ENCODE measurements around the gene PCDHA9. TPM values are rescaled to one million over a fixed set of nuclear protein-coding genes. Genes with fewer than 3 reads are reported as not detected.
"Not testable (repeated sequence)": the region's sequence is repeated elsewhere in the genome, so short reads cannot be mapped to it uniquely, and the experiment has no call there.

PCDHA9 gene, protein sequence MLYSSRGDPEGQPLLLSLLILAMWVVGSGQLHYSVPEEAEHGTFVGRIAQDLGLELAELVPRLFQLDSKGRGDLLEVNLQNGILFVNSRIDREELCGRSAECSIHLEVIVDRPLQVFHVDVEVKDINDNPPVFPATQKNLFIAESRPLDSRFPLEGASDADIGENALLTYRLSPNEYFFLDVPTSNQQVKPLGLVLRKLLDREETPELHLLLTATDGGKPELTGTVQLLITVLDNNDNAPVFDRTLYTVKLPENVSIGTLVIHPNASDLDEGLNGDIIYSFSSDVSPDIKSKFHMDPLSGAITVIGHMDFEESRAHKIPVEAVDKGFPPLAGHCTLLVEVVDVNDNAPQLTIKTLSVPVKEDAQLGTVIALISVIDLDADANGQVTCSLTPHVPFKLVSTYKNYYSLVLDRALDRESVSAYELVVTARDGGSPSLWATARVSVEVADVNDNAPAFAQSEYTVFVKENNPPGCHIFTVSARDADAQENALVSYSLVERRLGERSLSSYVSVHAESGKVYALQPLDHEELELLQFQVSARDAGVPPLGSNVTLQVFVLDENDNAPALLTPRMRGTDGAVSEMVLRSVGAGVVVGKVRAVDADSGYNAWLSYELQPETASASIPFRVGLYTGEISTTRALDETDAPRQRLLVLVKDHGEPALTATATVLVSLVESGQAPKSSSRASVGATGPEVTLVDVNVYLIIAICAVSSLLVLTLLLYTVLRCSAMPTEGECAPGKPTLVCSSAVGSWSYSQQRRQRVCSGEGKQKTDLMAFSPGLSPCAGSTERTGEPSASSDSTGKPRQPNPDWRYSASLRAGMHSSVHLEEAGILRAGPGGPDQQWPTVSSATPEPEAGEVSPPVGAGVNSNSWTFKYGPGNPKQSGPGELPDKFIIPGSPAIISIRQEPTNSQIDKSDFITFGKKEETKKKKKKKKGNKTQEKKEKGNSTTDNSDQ
- not detected for total RNA-seq
- polyA plus RNA-seq: not detected
- long read RNA-seq, donor 1: 0 reads
- long read RNA-seq, donor 2: 0 reads
- long read RNA-seq, donor 3: 0 reads
- long read RNA-seq, donor 4: 0 reads
- long read RNA-seq, donor 5: 0 reads
- long read RNA-seq, donor 6: 0 reads
- long read RNA-seq, donor 7: 0 reads
- long read RNA-seq, donor 8, full-length matches to known transcripts: 1 of 1 reads
- long read RNA-seq, donor 8, partial matches to known transcripts: 0 of 1 reads
- long read RNA-seq, donor 8, other reads (novel, unspliced or antisense): 0 of 1 reads
- long read RNA-seq, donor 9: 0 reads
- long read RNA-seq, donor 10, full-length matches to known transcripts: 2 of 2 reads
- long read RNA-seq, donor 10, partial matches to known transcripts: 0 of 2 reads
- long read RNA-seq, donor 10, other reads (novel, unspliced or antisense): 0 of 2 reads

DNA sequence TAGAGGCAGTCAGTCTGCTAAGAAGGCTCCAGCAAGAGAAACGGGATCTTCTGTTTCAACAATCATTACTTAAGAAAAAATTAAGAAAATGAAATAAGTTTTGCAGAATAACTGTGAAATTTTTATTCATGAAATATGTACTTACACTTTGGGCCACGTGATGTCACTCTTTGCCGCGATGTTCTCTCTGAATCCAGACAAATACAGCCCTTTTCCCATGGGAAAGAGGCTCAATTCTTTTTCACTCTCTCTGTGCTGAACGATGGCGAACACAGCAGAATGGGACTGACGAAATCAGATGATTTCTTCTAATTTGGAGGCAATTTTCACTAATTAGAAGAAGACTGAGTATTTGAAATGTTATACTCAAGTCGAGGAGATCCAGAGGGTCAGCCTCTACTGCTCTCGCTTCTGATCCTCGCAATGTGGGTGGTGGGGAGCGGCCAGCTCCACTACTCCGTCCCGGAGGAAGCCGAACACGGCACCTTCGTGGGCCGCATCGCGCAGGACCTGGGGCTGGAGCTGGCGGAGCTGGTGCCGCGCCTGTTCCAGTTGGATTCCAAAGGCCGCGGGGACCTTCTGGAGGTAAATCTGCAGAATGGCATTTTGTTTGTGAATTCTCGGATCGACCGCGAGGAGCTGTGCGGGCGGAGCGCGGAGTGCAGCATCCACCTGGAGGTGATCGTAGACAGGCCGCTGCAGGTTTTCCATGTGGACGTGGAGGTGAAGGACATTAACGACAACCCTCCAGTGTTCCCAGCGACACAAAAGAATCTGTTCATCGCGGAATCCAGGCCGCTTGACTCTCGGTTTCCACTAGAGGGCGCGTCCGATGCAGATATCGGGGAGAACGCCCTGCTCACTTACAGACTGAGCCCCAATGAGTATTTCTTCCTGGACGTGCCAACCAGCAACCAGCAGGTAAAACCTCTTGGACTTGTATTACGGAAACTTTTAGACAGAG is at the start of gene PCDHA9:
PCDHA9 (plus strand) TSS at position 244 of the 964 bp plus-strand sequence; CDS start at position 358, 114 bp downstream.
- H3K27ac ChIP-seq (ENCODE audit: low read depth in 1 of 2, low read length in 1 of 2); H3K4me3 ChIP-seq (ENCODE audit: low read length in 2 of 2); DNase-seq (ENCODE audit: low read depth in 6 of 9, low spot score in 9 of 9); H3K27me3 ChIP-seq (ENCODE audit: control insufficient read depth in 2 of 2, insufficient read depth in 1 of 2, low read length in 1 of 2); H3K4me1 ChIP-seq (ENCODE audit: control insufficient read depth in 2 of 2, insufficient read depth in 2 of 2, low read length in 2 of 2); H3K36me3 ChIP-seq (ENCODE audit: control insufficient read depth in 2 of 2, insufficient read depth in 2 of 2, low read length in 1 of 2): not testable (repeated sequence)
- H3K9me3 ChIP-seq (ENCODE audit: control insufficient read depth in 2 of 2, insufficient read depth in 1 of 2, low read length in 1 of 2): peaks cover 3 to 19% of the 10 kb centered on the region in 2 donors
- 29% methylated on average over 46 of the region's 48 CpGs for WGBS

DNA sequence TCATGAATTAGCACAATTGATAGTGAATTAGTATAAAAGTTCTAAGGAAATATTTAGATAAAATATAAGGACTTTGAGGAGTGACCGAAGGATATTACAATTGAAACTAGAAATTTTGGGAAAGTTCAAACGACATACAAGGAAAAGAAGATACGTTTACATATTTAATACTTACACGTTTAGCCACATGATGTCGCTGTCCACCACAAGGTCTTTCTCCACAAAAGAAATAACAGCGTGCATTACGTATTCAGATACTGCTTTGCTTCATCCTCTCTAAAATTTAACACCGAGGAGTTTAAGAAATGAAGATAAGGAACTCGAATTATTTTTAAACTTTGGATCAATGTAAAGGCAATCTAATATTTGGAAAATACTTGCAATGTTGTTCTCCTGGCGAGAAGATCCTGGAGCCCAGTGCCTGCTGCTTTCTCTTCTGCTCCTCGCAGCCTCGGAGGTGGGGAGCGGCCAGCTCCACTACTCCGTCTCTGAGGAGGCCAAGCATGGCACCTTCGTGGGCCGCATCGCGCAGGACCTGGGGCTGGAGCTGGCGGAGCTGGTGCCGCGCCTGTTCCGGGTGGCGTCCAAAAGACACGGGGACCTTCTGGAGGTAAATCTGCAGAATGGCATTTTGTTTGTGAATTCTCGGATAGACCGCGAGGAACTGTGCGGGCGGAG is 47.2 kb upstream of the PCDHA9 start, which contains the start of gene PCDHA3:
PCDHA3 (plus strand) TSS at position 242 of the 678 bp plus-strand sequence.
- Histone ChIP-seq H3K27ac (ENCODE audit: low read depth in 1 of 2, low read length in 1 of 2) (no peak within 1 kb of the TSS), H3K36me3 (ENCODE audit: control insufficient read depth in 2 of 2, insufficient read depth in 2 of 2, low read length in 1 of 2) (no peaks in the 10 kb centered on the region), H3K4me1 (ENCODE audit: control insufficient read depth in 2 of 2, insufficient read depth in 2 of 2, low read length in 2 of 2) (no peaks in the 10 kb centered on the region), H3K9me3 (ENCODE audit: control insufficient read depth in 2 of 2, insufficient read depth in 1 of 2, low read length in 1 of 2) (peaks cover 11 to 30% of the 10 kb centered on the region in 2 donors), H3K27me3 (ENCODE audit: control insufficient read depth in 2 of 2, insufficient read depth in 1 of 2, low read length in 1 of 2) (peaks cover 0 to 9% of the 10 kb centered on the region in 2 donors), H3K4me3 (ENCODE audit: low read length in 2 of 2) (no peak within 1 kb of the TSS)
- 32% methylated on average over 29 of the region's 29 CpGs for WGBS
- DNase-seq (ENCODE audit: low read depth in 6 of 9, low spot score in 9 of 9): no peak

DNA sequence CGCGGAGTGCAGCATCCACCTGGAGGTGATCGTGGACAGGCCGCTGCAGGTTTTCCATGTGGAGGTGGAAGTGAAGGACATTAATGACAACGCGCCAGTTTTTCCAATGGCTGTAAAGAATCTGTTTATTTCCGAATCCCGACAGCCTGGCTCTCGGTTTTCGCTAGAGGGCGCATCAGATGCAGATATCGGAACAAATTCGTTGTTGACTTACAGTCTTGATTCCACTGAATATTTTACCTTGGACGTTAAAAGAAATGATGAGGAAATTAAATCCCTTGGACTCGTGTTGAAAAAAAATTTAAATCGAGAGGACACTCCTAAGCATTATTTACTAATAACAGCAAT is 46.7 kb upstream of the PCDHA9 start:
- Histone ChIP-seq H3K4me3 (ENCODE audit: low read length in 2 of 2) (no peak overlapping the region), H3K4me1 (ENCODE audit: control insufficient read depth in 2 of 2, insufficient read depth in 2 of 2, low read length in 2 of 2) (no peaks in the 10 kb centered on the region), H3K9me3 (ENCODE audit: control insufficient read depth in 2 of 2, insufficient read depth in 1 of 2, low read length in 1 of 2) (peaks cover 8 to 25% of the 10 kb centered on the region in 2 donors), H3K27ac (ENCODE audit: low read depth in 1 of 2, low read length in 1 of 2) (no peak overlapping the region), H3K36me3 (ENCODE audit: control insufficient read depth in 2 of 2, insufficient read depth in 2 of 2, low read length in 1 of 2) (no peaks in the 10 kb centered on the region), H3K27me3 (ENCODE audit: control insufficient read depth in 2 of 2, insufficient read depth in 1 of 2, low read length in 1 of 2) (peaks cover 0 to 9% of the 10 kb centered on the region in 2 donors)
- WGBS: 22% methylated on average over 16 of the region's 16 CpGs
- no peak for DNase-seq (ENCODE audit: low read depth in 6 of 9, low spot score in 9 of 9)

DNA sequence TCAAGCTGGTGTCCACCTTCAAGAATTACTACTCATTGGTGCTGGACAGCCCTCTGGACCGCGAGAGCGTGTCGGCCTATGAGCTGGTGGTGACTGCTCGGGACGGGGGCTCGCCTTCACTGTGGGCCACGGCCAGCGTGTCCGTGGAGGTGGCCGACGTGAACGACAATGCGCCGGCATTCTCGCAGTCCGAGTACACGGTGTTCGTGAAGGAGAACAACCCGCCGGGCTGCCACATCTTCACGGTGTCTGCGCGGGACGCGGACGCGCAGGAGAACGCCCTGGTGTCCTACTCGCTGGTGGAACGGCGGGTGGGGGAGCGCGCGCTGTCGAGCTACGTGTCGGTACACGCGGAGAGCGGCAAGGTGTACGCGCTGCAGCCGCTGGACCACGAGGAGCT is 45.8 kb upstream of the PCDHA9 start:
- H3K27ac ChIP-seq (ENCODE audit: low read depth in 1 of 2, low read length in 1 of 2); H3K36me3 ChIP-seq (ENCODE audit: control insufficient read depth in 2 of 2, insufficient read depth in 2 of 2, low read length in 1 of 2); DNase-seq (ENCODE audit: low read depth in 6 of 9, low spot score in 9 of 9); H3K4me1 ChIP-seq (ENCODE audit: control insufficient read depth in 2 of 2, insufficient read depth in 2 of 2, low read length in 2 of 2); H3K27me3 ChIP-seq (ENCODE audit: control insufficient read depth in 2 of 2, insufficient read depth in 1 of 2, low read length in 1 of 2); H3K4me3 ChIP-seq (ENCODE audit: low read length in 2 of 2): not testable (repeated sequence)
- WGBS: 64% methylated on average over 45 of the region's 45 CpGs
- peaks cover 5 to 22% of the 10 kb centered on the region in 2 donors for H3K9me3 ChIP-seq (ENCODE audit: control insufficient read depth in 2 of 2, insufficient read depth in 1 of 2, low read length in 1 of 2)

DNA sequence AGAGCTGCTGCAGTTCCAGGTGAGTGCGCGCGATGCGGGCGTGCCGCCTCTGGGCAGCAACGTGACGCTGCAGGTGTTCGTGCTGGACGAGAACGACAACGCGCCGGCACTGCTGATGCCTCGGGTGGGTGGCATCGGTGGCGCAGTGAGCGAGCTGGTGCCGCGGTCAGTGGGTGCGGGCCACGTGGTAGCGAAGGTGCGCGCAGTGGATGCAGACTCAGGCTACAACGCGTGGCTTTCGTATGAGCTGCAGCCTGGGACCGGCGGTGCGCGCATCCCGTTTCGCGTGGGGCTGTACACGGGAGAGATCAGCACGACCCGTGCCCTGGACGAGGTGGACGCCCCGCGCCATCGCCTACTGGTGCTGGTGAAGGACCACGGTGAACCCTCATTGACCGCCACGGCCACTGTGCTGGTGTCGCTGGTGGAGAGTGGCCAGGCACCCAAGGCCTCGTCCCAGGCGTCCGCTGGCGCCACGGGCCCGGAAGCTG is 45.4 kb upstream of the PCDHA9 start:
- 58% methylated on average over 53 of the region's 53 CpGs for WGBS
- Histone ChIP-seq H3K9me3 (ENCODE audit: control insufficient read depth in 2 of 2, insufficient read depth in 1 of 2, low read length in 1 of 2) (peaks cover 5 to 26% of the 10 kb centered on the region in 2 donors), H3K36me3 (ENCODE audit: control insufficient read depth in 2 of 2, insufficient read depth in 2 of 2, low read length in 1 of 2) (no peaks in the 10 kb centered on the region), H3K4me1 (ENCODE audit: control insufficient read depth in 2 of 2, insufficient read depth in 2 of 2, low read length in 2 of 2) (no peaks in the 10 kb centered on the region), H3K4me3 (ENCODE audit: low read length in 2 of 2) (no peak overlapping the region), H3K27me3 (ENCODE audit: control insufficient read depth in 2 of 2, insufficient read depth in 1 of 2, low read length in 1 of 2) (peaks cover 0 to 9% of the 10 kb centered on the region in 2 donors), H3K27ac (ENCODE audit: low read depth in 1 of 2, low read length in 1 of 2) (no peak overlapping the region)
- DNase-seq (ENCODE audit: low read depth in 6 of 9, low spot score in 9 of 9): no peak

DNA sequence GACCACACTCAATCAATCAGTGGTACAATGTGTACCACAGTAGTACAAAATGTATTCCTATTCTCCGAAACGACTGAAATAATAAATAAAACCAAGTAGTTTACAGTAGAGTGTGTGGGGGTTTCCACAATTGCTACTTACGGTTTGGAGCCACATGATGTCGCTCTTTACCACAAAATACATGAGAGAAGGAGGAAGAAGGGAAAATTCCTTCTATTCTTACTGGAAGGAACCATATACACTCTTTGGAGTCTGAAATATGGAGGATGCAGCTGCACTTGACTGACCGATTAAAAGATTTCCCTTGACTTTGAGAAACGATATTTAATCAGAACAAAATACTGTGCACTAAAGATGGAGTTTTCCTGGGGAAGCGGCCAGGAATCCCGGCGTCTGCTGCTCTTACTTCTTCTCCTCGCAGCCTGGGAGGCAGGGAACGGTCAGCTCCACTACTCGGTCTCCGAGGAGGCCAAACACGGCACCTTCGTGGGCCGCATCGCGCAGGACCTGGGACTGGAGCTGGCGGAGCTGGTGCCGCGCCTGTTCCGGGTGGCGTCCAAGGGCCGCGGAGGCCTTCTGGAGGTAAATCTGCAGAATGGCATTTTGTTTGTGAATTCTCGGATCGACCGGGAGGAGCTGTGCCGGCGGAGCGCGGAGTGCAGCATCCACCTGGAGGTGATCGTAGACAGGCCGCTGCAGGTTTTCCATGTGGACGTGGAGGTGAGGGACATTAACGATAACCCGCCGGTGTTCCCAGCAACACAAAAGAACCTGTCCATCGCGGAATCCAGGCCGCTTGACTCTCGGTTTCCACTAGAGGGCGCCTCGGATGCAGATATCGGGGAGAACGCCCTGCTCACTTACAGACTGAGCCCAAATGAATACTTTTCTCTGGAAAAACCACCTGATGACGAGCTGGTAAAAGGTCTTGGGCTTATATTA is 41.1 kb upstream of the PCDHA9 start, which contains the start of gene PCDHA4:
PCDHA4 (plus strand) TSS at position 235 of the 942 bp plus-strand sequence.
- H3K9me3 ChIP-seq (ENCODE audit: control insufficient read depth in 2 of 2, insufficient read depth in 1 of 2, low read length in 1 of 2): peaks cover 5 to 34% of the 10 kb centered on the region in 2 donors
- DNase-seq (ENCODE audit: low read depth in 6 of 9, low spot score in 9 of 9): no peak
- no peak within 1 kb of the TSS for H3K4me3 ChIP-seq (ENCODE audit: low read length in 2 of 2)
- H3K36me3 ChIP-seq (ENCODE audit: control insufficient read depth in 2 of 2, insufficient read depth in 2 of 2, low read length in 1 of 2): no peaks in the 10 kb centered on the region
- H3K27ac ChIP-seq (ENCODE audit: low read depth in 1 of 2, low read length in 1 of 2): no peak within 1 kb of the TSS
- 27% methylated on average over 36 of the region's 47 CpGs for WGBS
- H3K4me1 ChIP-seq (ENCODE audit: control insufficient read depth in 2 of 2, insufficient read depth in 2 of 2, low read length in 2 of 2): no peaks in the 10 kb centered on the region
- peaks cover 0 to 9% of the 10 kb centered on the region in 2 donors for H3K27me3 ChIP-seq (ENCODE audit: control insufficient read depth in 2 of 2, insufficient read depth in 1 of 2, low read length in 1 of 2)
